Adipose tissue (tissue), 3 donors: ENCODE measurements around the gene FCER1G. TPM values are rescaled to one million over a fixed set of nuclear protein-coding genes. Genes with fewer than 3 reads are reported as not detected.

ENCODE experiments used
- H3K27ac ChIP-seq: one replicate; pipeline ENCODE4 v1.5.1; 2013; ENCODE audit warnings: low read depth, low read length
- WGBS, 3 donors: extraction: QIAGEN DNeasy Blood & Tissue Kit; methylation state at CpG; one replicate each; pipeline ENCODE4 v1.1.7; 2013; 5-methylcytosine and 5-hydroxymethylcytosine counted together
- polyA plus RNA-seq, 3 donors: library from polyadenylated mRNA; stranded (reverse); fragments of 200-250 nt; gene quantifications; one replicate each; pipeline ENCODE4 v1.2.3, GENCODE V29; 2013
- donor health status: healthy with polysubstance abuse.
- donor health status: Bipolar disorder and iron deficiency.
- donor health status: healthy.

Gene FCER1G
- polyA plus RNA-seq, 3 donors = 28.6 to 258 (median 227) TPM

DNA sequence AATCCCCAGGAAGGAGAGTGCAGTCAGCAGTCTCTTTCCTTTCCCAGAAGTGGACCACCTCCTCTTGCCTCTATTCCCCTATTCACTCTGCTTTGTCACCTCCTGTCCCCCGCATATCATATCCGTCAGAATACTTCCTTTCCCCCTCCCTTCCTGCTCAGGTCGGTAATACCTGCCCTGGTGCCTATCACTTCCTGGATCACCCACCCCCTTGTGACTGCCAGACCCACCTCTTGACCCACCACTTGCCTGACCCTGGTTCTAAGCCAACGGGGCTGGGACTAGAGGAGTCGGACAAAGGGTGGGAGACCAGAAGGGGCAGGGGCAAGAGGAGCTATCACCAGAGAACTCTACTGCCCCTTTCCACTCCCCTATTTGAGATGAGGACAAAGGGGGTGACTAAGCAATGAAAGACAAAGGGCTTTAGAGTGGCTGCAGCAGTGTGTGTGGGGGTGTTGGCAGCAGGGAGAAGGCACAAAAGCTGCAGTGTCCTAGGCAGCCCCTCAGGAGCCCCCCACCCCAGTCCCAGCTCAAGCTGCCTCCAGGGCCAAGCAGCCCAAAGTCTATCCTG lies 14.6 kb upstream of the FCER1G start:
- WGBS, 3 donors = 45 to 71% (median 65%) methylated on average over 5 of the region's 5 CpGs
- peak overlapping the region; percentile 97 for H3K27ac ChIP-seq

DNA sequence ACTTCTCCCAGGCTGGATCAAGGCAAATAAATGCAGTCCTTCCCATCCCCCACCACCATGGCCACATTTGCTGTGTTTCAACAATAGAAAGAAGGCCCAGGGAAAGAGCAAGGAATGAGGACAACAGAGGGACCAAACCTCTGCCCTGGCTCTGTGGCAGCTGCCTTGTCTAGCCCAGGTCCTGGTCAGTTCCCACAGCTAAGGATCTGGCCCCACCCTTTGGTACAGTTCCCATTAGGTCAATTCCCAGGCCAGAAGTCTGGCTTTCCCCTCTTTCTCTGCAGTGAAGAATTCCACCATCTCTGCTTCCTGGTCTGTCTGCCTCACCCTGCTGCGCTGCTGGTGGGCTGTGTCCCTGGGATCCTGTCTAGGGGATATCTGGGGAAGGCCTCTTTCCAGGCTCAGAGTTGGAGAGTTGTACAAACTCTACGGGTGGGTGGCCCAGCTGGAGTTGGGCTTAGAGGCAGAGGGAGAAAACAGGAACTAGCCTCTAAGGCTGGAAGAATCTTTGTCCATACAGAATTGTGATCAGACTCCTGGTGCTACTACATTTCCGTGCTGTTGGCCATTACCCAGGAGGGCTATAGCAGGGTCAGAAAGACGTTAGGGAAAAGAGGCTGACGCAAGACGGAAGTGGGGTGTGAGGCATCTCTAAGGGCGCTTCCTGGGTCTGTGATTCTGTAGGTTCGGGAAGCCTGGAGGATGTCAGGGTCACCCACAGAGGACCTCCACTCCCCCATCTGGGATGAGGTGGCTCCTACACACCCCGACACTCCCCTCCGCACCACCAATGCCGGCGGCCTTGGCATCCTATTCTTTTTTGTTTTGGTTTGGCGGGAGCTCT lies 13.9 kb upstream of the FCER1G start:
- peak overlapping the region; percentile 97 for H3K27ac ChIP-seq
- WGBS, 3 donors = 26 to 78% (median 30%) methylated on average over 13 of the region's 13 CpGs

DNA sequence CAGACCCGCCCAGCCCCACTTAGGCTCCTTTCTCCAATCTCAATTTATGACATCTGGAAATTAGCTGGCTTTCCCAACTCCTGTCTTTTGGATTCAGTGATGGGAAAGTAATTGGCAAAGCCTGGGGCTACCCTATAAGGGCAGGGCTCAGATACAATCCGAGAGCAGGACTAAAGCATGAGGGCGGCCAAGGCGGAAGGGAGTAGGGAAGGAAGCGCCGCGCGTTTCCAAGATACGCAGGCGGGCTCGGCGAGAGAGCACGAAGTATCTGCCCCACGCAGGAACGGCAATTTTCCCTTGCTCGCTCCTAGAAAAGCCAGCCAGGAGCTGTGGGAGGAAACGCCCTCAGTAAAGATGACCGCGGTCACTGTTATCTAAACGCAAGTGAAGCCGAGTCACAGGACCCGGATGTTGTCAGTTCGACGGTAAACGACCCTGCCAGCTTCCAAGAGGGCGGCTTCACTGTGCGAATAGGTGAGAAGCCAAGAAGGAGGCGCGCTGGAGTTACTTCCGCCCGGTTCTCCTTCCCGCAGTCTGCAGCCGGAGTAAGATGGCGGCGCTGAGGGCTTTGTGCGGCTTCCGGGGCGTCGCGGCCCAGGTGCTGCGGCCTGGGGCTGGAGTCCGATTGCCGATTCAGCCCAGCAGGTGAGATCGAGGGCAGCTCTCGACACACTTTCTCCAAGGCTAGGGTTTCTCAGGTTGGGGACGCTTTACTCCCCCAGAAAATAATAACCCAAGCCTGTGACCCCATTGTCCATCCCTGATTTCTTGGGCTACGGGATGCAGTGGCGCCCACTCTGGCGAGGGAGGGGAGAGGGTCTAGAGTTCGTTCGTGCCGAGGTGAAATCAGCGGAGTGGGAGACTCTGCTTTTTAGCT lies 13.0 kb upstream of the FCER1G start, which contains the start of gene NDUFS2:
TSS of gene NDUFS2 (plus strand) at position 532 of the 877 bp plus-strand sequence. CDS start at position 551, 19 bp downstream.
- 2 to 3% (median 3%) methylated on average over 53 of the region's 53 CpGs for WGBS, 3 donors
- H3K27ac ChIP-seq = peak within 1 kb of the TSS; percentile 97

DNA sequence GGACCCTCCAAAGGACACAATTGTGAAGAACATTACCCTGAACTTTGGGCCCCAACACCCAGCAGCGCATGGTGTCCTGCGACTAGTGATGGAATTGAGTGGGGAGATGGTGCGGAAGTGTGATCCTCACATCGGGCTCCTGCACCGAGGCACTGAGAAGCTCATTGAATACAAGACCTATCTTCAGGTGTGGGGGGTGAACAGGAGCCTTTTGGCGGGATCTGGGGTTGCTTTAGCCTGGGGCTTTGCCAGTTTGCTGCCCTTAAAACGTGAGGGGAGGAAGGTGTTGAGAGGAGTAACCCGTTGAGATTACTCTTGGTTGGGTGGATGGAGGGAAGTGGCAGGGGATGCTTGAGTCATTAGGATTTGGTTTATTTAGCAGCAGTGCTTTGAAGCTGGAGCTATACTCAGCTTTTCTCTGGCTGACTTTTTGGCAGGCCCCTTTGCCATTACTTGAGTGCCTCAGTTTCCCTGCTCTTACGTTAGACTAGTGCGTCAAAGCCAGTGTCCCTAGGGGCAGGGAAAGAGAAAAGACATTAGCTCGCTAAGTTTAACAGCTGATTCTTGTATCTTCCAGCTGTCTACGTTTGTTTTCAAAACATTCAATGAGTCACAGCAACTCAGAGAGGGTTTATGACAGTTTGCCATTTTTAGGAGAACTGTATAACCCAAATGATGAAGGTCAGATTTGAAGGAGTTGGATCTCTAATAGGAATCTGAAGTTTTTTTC lies 8.5 kb upstream of the FCER1G start:
- WGBS, 3 donors = 81 to 91% (median 83%) methylated on average over 12 of the region's 12 CpGs
- H3K27ac ChIP-seq = peak overlapping the region; percentile 3

DNA sequence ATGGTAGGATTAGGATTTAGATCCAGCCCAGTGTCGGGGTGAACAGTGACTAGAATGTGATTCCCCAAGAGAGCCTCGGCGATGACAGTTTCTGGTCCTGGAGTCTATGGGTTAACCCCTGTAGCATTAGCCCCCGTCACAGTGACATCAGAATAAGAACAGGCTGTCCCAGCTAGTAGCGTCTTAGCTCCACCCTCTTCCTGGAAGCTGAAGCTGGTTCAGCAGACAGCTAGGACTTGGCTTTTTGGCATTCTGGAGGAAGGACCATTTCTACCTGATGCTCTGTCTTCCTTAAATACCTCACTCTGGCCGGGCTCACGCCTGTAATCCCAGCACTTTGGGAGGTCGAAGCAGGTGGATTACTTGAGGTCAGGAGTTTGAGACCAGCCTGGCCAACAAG lies 7.9 kb upstream of the FCER1G start:
- 65 to 75% (median 68%) methylated on average over 8 of the region's 8 CpGs for WGBS, 3 donors
- no peak overlapping the region for H3K27ac ChIP-seq

DNA sequence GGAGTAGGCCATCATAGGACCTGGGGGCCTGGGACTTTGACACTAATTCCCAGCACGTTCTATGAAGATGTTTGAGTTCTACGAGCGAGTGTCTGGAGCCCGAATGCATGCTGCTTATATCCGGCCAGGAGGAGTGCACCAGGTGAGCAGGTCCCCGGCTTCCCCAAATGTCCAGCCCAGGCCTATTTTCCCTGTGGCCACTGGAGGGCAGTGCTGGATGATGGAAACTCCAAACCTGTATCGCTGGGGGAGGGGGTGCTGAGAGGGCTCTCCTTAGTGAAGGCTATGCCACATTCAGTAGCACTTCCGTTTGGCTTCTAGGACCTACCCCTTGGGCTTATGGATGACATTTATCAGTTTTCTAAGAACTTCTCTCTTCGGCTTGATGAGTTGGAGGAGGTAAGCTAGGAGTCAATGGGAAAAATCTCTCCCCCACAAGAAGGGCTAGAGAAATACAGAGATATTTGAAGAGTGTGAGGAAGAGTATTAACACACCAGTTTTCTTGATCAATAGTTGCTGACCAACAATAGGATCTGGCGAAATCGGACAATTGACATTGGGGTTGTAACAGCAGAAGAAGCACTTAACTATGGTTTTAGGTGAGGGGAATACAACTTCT lies 5.2 kb upstream of the FCER1G start:
- WGBS, 3 donors = 28 to 42% (median 38%) methylated on average over 11 of the region's 11 CpGs
- no peak overlapping the region for H3K27ac ChIP-seq

DNA sequence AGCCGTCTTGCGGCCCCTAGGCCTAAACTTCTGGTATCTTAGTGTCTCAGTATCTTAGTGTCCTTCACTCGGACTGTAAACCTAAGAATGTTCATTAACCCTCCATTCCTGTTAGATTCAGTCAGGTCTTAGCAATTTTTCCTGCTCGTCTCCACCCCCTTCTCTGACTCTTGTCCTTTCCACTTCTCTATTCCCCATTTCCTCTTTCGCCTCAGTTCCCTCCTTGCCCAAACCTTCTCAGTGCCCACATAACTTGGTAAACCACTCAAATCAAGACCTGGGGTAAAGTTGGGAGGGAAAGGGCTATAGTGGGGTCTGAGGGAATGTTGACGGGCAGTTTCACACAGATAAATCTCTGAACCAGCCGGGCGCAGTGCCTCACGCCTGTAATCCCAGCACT lies 726 bp upstream of the FCER1G start:
- whole genome bisulfite sequencing, 3 donors = 72 to 94% (median 77%) methylated on average over 9 of the region's 9 CpGs
- H3K27ac ChIP-seq = peak overlapping the region; percentile 28

DNA sequence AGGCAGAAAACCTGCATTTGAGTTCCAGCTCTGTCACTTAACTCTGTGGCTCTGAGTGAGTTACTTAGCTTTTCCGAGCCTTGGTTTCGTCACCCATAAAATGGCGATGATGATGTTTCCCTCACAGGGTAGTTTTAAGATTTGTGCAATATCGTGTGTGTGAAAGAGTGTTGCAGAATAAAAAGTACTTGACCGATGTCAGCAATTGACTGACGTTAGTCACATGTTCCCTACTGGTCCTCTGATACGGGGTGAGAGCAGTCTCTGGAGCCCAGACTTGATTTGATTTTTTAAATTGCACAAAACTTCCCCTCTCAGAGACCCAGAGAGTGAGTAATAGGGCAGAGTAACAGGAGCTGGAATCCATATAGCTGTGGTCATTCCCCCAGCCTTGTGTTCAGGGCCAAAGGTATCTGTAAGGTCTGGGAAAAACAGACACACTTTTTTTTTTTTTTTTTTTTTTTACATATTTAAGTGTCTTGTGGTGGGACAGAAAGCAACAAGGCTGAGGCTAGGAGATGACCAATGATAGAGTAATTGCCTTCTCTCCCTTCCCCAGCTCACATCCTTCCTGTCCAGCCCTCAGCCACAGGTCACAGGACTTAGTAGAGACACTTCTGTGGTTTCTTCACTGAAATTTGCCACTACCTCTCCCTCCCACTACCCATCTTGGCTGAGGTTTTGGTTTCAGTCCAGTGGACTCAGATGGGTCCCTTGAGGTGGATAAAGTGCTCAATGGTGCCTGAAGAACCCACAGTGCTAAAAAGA lies 2.0 kb downstream of the FCER1G start:
- peak overlapping the region; percentile 98 for H3K27ac ChIP-seq
- 26 to 54% (median 36%) methylated on average over 7 of the region's 7 CpGs for WGBS, 3 donors

DNA sequence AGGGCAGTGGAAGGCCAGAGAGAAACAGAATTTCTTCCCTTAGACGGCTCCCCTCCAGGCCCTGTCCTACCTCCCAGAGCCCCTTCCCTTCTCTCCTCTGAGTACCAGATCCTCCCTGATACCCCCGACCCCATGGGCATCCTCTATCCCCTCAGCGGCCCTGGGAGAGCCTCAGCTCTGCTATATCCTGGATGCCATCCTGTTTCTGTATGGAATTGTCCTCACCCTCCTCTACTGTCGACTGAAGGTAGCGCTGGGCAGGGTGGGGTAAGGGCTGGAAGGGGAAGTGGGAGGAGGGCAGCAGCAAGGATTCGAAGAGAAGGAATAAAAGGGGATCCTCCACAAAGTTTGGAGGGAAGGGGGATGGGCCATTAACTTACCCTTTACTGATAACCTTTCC lies 2.7 kb downstream of the FCER1G start:
- WGBS, 3 donors = 52 to 61% (median 60%) methylated on average over 6 of the region's 6 CpGs
- H3K27ac ChIP-seq = peak overlapping the region; percentile 13

DNA sequence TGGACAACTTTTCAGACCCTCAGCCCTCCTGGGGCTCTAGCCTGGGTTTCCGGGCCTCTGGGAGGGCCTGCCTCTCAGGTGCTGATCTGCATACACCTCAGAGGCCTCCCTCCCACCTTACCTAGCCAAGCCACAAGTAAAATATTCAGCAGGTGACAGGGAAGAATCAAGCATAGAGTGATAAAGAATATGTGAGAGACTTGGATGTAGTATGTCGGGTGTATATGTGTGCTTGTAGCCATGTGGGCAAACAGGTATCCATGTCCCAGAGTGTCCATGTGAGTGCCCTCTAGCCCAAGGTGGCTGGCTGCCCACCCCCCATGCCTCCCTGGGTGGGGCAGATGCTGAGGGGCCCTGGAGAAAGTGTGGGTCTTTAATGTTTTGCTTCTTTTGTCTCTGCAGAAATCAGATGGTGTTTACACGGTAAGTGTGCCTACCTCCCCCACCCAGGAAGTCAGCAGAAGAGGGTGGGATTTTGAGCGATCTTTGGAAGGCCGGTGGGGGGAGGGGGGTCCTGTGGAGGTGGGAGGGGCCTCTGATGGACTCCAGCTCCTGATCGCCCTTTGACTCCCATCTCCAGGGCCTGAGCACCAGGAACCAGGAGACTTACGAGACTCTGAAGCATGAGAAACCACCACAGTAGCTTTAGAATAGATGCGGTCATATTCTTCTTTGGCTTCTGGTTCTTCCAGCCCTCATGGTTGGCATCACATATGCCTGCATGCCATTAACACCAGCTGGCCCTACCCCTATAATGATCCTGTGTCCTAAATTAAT lies 3.4 kb downstream of the FCER1G start:
- WGBS, 3 donors = 47 to 75% (median 73%) methylated on average over 8 of the region's 8 CpGs
- H3K27ac ChIP-seq = no peak overlapping the region

DNA sequence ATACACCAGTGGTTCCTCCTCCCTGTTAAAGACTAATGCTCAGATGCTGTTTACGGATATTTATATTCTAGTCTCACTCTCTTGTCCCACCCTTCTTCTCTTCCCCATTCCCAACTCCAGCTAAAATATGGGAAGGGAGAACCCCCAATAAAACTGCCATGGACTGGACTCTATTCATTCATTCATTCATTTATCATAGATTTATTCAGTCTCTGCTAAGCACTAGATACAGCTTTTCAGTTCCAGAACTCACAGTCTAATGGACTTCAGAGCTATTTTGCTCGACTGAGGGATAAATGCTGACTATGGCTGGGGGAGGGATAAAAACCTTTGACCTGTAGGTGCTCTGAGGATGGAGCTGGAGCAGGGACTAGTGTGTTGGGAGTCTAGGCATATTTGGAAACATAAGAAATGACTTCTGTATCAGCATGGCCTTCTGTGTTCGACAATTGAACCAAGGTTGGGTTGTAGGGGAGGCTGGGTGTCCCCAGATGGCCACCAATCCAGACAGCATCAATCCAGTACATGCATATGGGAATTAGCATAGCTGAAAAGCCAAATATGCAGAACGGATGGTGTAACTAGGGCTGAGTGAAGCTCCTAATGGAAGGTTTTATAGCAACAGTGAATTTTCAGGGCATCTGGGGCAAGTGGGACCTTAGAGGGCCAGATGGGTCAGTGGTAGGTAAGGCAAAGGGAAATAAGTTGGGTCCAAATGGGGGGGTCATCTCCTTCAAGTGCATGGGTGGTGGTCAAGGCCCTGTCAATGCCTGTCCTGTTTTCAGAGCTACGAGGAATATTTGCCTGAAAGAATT lies 4.2 kb downstream of the FCER1G start:
- H3K27ac ChIP-seq = no peak overlapping the region
- 81 to 88% (median 81%) methylated on average over 5 of the region's 5 CpGs for WGBS, 3 donors

DNA sequence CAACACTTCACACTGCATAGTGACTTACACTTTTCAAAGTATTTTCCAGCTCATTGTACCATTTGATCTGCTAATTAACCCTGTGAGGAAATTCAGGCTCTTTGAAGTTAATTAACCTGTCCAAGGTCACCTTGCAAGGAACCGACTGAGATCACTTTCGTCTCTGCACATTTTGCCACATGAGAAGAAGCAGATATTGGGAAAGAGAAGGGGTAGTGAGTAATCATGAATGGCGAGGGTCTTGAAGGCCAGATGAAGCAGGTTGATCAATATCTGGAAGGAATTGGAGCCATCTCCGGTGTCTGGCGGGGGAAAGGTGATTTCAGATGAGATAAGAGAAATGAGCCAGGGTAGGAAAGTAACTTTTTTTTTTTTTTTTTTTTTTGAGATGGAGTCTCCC lies 4.9 kb downstream of the FCER1G start:
- WGBS, 3 donors = 66 to 85% (median 84%) methylated on average over 5 of the region's 5 CpGs
- no peak overlapping the region for H3K27ac ChIP-seq

DNA sequence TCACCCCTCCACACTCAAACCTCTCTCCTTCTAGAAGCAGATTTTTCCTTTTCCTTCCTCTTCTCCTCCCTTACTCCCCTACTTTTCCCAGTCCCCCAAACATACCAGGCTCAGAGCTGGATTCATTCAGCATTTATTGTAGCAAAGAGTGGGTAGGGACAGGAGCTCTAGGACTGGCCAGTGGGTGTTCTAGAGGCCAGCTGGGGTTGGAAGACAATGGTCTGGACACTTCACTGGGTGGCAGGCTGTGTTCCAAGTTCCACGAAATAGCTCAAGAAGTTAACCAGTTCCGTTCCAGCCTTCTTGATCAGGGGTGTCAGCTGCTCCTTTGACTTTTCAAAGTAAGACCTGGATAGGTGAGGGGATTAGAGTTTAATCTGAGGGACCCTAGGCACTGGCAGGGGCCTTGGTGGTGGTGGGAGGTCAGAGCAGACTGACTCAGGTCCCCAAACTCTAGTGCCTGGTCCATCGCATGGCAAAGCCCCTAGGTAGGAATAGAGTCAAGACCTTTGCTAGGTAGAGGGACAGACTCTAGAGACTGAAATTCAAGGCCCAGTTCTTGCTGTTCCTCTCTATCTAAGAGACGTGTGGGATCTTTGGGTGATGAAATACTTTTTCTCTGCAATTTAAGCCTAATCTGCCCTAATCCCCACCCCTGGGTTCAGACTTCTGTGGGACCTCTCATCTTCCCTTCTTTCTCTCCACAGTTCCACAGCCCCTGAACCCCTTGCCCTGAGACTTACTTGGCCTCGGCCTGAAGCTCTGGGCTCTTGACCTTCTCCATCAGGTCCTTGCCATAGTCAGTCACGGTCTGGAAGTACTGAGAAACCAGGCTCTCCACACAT lies 7.3 kb downstream of the FCER1G start:
- no peak overlapping the region for H3K27ac ChIP-seq
- WGBS, 3 donors = 73 to 75% (median 74%) methylated on average over 6 of the region's 6 CpGs

DNA sequence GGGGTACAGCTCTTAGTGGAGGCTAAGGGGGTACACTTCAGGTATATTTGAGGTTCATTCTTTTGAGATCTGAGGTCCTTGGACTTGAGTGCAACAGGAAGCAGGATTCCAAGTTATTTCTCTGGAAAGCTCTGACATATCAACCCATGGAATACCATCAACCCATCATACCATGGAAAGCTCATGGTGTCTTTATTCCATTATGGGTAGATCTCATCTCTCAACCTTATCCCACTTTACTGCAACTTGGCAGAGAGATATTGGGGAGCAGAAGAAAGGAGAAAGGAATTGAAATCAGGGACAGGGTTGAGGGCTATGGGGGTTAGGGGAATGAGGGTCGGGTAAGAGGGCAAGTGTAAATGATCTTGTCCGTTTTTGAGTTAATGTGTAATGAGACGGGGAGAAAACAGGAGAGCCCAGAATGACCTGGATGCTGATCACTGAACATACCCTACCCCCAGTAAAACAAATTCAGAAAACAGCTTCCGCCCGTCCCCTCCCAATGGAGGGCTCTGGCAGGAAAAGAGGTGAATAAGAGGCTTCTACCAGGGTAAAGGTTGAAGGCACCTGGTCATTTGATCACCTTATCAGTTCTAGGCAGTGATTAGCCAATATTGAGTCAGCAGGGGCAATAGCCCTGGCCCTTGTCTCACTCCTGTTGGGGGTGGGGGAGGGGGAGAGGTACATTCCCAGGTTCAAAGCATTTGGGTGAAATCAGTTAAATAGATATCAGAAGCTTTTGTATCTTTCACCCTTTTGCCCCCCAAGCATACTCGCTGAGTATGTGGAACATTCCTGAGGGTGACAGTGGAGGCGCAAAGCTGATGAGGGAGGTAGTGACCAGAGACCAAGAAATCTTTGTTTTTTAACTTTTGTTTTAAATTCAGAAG lies 9.0 kb downstream of the FCER1G start:
- WGBS, 3 donors = 71 to 95% (median 93%) methylated on average over 7 of the region's 7 CpGs
- H3K27ac ChIP-seq = no peak overlapping the region
